OCI-LY3 (cell line): ENCODE measurements around the gene TTLL11.

Experiments used
- H2AFZ ChIP-seq: fragments of 200-600, 300-600 bp; shearing (Covaris generic); 2 replicates; pipeline ENCODE4 v1.6.0; 2014; ENCODE audit warnings: antibody characterized with exemption, low read depth, low read length
- H3K27ac ChIP-seq: fragments of 200-600, 300-600 bp; sonication (generic); 2 replicates; pipeline ENCODE4 v1.5.1; 2014; ENCODE audit warnings: mild to moderate bottlenecking, low read length, moderate library complexity, mixed read lengths
- H3K27me3 ChIP-seq: fragments of 200-600, 300-600 bp; sonication (generic); 2 replicates; pipeline ENCODE4 v1.6.1; 2014; ENCODE audit warnings: low read depth, low read length, mixed read lengths
- H3K36me3 ChIP-seq: fragments of 200-600, 300-600 bp; sonication (generic); replicated peaks from 2 replicates; pipeline ENCODE3; 2014; ENCODE audit warnings: low read depth, low read length, mixed read lengths
- H3K4me1 ChIP-seq: fragments of 300-600, 200-600 bp; sonication (generic); 2 replicates; pipeline ENCODE4 v1.6.1; 2014; ENCODE audit warnings: low read length, mixed read lengths
- H3K4me2 ChIP-seq: fragments of 200-600, 300-600 bp; sonication (generic); 2 replicates; pipeline ENCODE4 v1.6.1; 2014; ENCODE audit warnings: low read length, mixed read lengths
- H3K4me3 ChIP-seq: fragments of 300-600, 200-600 bp; sonication (generic); 2 replicates; pipeline ENCODE4 v1.5.1; 2014; ENCODE audit warnings: antibody characterized with exemption, mild to moderate bottlenecking, low read length, moderate library complexity
- H3K79me2 ChIP-seq: fragments of 300-600, 200-600 bp; shearing (Covaris generic); 2 replicates; pipeline ENCODE4 v1.6.1; 2014; ENCODE audit warnings: mild to moderate bottlenecking, low read length, mixed read lengths
- H3K9ac ChIP-seq: fragments of 300-600, 200-600 bp; shearing (Covaris generic); 2 replicates; pipeline ENCODE4 v1.6.0; 2014; ENCODE audit warnings: mild to moderate bottlenecking, low read length, moderate library complexity
- H3K9me3 ChIP-seq: fragments of 200-600, 300-600 bp; shearing (Covaris generic); 2 replicates; pipeline ENCODE4 v1.6.1; 2014; ENCODE audit warnings: low read length, mixed read lengths; ENCODE audit not compliant: insufficient read depth
- H4K20me1 ChIP-seq: fragments of 200-600, 300-600 bp; sonication (generic); 2 replicates; pipeline ENCODE4 v1.6.1; 2016; ENCODE audit warnings: low read length, mixed read lengths; ENCODE audit not compliant: insufficient read depth
- CTCF ChIP-seq: fragments of 200-600, 300-600 bp; sonication (generic); IDR thresholded peaks from 2 replicates; pipeline ENCODE4 v1.5.1; 2014; ENCODE audit warnings: antibody characterized with exemption, low read length, low read depth
- EZH2phosphoT487 ChIP-seq: fragments of 200-600 bp; shearing (Covaris generic); IDR thresholded peaks from 2 replicates; pipeline ENCODE4 v1.6.1; 2018; ENCODE audit warnings: antibody characterized with exemption, mixed run types, low read depth

TTLL11 gene

GRCh38 chr9:121949766-121950165 lies 143.3 kb downstream of the TTLL11 start:
- no peak overlapping the region for H3K4me2 ChIP-seq
- H3K9ac ChIP-seq, result no peak overlapping the region
- TF ChIP-seq EZH2phosphoT487, result no peak
- no peak for TF ChIP-seq CTCF

GRCh38 chr9:121949364-121949763 lies 143.7 kb downstream of the TTLL11 start:
- Histone ChIP-seq H3K4me2 (no peak overlapping the region), H4K20me1 (no peaks in the 10 kb centered on the region), H3K27ac (no peak overlapping the region), H3K79me2 (no peaks in the 10 kb centered on the region), H3K9me3 (peaks cover 5% of the 10 kb centered on the region; the same call in 1 of the 2 replicates), H3K27me3 (no peaks in the 10 kb centered on the region), H3K4me1 (peaks cover 9% of the 10 kb centered on the region; the same call in 1 of the 2 replicates), H2AFZ (no peak overlapping the region), H3K9ac (no peak overlapping the region), H3K36me3 (no peaks in the 10 kb centered on the region), H3K4me3 (no peak overlapping the region)
- no peak for TF ChIP-seq EZH2phosphoT487
- no peak for TF ChIP-seq CTCF

More at GRCh38 chr9:121949766-121950165, 143.3 kb downstream of the TTLL11 start:
- Histone ChIP-seq H3K27ac (no peak overlapping the region), H3K9me3 (peaks cover 2% of the 10 kb centered on the region; the same call in 1 of the 2 replicates), H3K36me3 (no peaks in the 10 kb centered on the region), H3K4me1 (peaks cover 6% of the 10 kb centered on the region; the same call in 1 of the 2 replicates), H3K4me3 (no peak overlapping the region), H3K27me3 (no peaks in the 10 kb centered on the region), H3K79me2 (no peaks in the 10 kb centered on the region), H4K20me1 (no peaks in the 10 kb centered on the region), H2AFZ (no peak overlapping the region)

GRCh38 chr9:121947775-121948174 lies 145.3 kb downstream of the TTLL11 start:
- Histone ChIP-seq H3K9ac (no peak overlapping the region), H3K27me3 (no peaks in the 10 kb centered on the region), H4K20me1 (no peaks in the 10 kb centered on the region), H3K4me1 (peaks cover 25% of the 10 kb centered on the region), H3K36me3 (no peaks in the 10 kb centered on the region), H3K4me2 (no peak overlapping the region), H3K4me3 (no peak overlapping the region), H3K79me2 (no peaks in the 10 kb centered on the region), H3K9me3 (peaks cover 15% of the 10 kb centered on the region; the same call in 1 of the 2 replicates), H2AFZ (no peak overlapping the region), H3K27ac (no peak overlapping the region)
- TF ChIP-seq EZH2phosphoT487 (no peak), CTCF (no peak)

- Histone ChIP-seq H4K20me1 (no peaks in the 10 kb centered on the region), H2AFZ (no peak overlapping the region), H3K4me1 (peaks cover 34% of the 10 kb centered on the region), H3K27ac (no peak overlapping the region), H3K79me2 (no peaks in the 10 kb centered on the region), H3K9me3 (peaks cover 28% of the 10 kb centered on the region; the same call in 1 of the 2 replicates), H3K9ac (no peak overlapping the region), H3K4me2 (no peak overlapping the region), H3K4me3 (no peak overlapping the region), H3K27me3 (no peaks in the 10 kb centered on the region), H3K36me3 (no peaks in the 10 kb centered on the region)
- TF ChIP-seq CTCF (no peak), EZH2phosphoT487 (no peak)
Observed at GRCh38 chr9:121946465-121946864, 146.6 kb downstream of the TTLL11 start.
